ENCODE data around the gene PLA2G4F. TPM values are rescaled to one million over a fixed set of nuclear protein-coding genes. Genes with fewer than 3 reads are reported as not detected.

PLA2G4F gene
- polyA plus RNA-seq, 2 donors: 12.9 to 21.8 TPM

- WGBS, 2 donors: 95 to 97% methylated on average over 8 of the region's 8 CpGs
- Histone ChIP-seq H3K36me3 (ENCODE audit: control insufficient read depth in 2 of 2, insufficient read depth in 2 of 2, low read length in 1 of 2) (peaks cover 26 to 33% of the 10 kb centered on the region in 2 donors), H3K9me3 (ENCODE audit: control insufficient read depth in 2 of 2, insufficient read depth in 1 of 2, low read depth in 1 of 2, low read length in 1 of 2) (no peaks in the 10 kb centered on the region), H3K4me1 (ENCODE audit: control insufficient read depth in 2 of 2, insufficient read depth in 2 of 2, low read length in 1 of 2) (peaks cover 3 to 35% of the 10 kb centered on the region in 2 donors), H3K27me3 (ENCODE audit: control insufficient read depth in 1 of 2, insufficient read depth in 2 of 2, low read length in 2 of 2) (no peaks in the 10 kb centered on the region), H3K4me3 (ENCODE audit: low read depth in 1 of 2, low read length in 2 of 2) (no peak overlapping the region), H3K27ac (ENCODE audit: low read depth in 2 of 2, low read length in 1 of 2) (no peak overlapping the region)
These were observed 945 bp upstream of the PLA2G4F start for GRCh38 chr15:42157381-42157780.

GRCh38 chr15:42155546-42156242 lies 742 bp downstream of the PLA2G4F start:
- H3K9me3 ChIP-seq (ENCODE audit: control insufficient read depth in 2 of 2, insufficient read depth in 1 of 2, low read depth in 1 of 2, low read length in 1 of 2): no peaks in the 10 kb centered on the region
- no peaks in the 10 kb centered on the region for H3K27me3 ChIP-seq (ENCODE audit: control insufficient read depth in 1 of 2, insufficient read depth in 2 of 2, low read length in 2 of 2)
- H3K27ac ChIP-seq (ENCODE audit: low read depth in 2 of 2, low read length in 1 of 2): peak overlapping the region; percentile 84 to 85
- peaks cover 3 to 44% of the 10 kb centered on the region in 2 donors for H3K4me1 ChIP-seq (ENCODE audit: control insufficient read depth in 2 of 2, insufficient read depth in 2 of 2, low read length in 1 of 2)
- 44 to 59% methylated on average over 27 of the region's 27 CpGs for WGBS, 2 donors
- H3K4me3 ChIP-seq (ENCODE audit: low read depth in 1 of 2, low read length in 2 of 2): peak overlapping the region; percentile 32 to 49
- peaks cover 9 to 19% of the 10 kb centered on the region in 2 donors for H3K36me3 ChIP-seq (ENCODE audit: control insufficient read depth in 2 of 2, insufficient read depth in 2 of 2, low read length in 1 of 2)

GRCh38 chr15:42154956-42155355 lies 1.5 kb downstream of the PLA2G4F start:
- Histone ChIP-seq H3K4me1 (ENCODE audit: control insufficient read depth in 2 of 2, insufficient read depth in 2 of 2, low read length in 1 of 2) (peaks cover 3 to 44% of the 10 kb centered on the region in 2 donors), H3K4me3 (ENCODE audit: low read depth in 1 of 2, low read length in 2 of 2) (peak overlapping the region in 1 of 2 donors; percentile 49), H3K27me3 (ENCODE audit: control insufficient read depth in 1 of 2, insufficient read depth in 2 of 2, low read length in 2 of 2) (no peaks in the 10 kb centered on the region), H3K36me3 (ENCODE audit: control insufficient read depth in 2 of 2, insufficient read depth in 2 of 2, low read length in 1 of 2) (peaks cover 1 to 12% of the 10 kb centered on the region in 2 donors), H3K9me3 (ENCODE audit: control insufficient read depth in 2 of 2, insufficient read depth in 1 of 2, low read depth in 1 of 2, low read length in 1 of 2) (no peaks in the 10 kb centered on the region), H3K27ac (ENCODE audit: low read depth in 2 of 2, low read length in 1 of 2) (peak overlapping the region in 1 of 2 donors; percentile 43)
- 78 to 79% methylated on average over 14 of the region's 14 CpGs for WGBS, 2 donors

GRCh38 chr15:42154212-42154941 lies 2.1 kb downstream of the PLA2G4F start:
- WGBS, 2 donors: 58 to 62% methylated on average over 16 of the region's 16 CpGs
- Histone ChIP-seq H3K4me1 (ENCODE audit: control insufficient read depth in 2 of 2, insufficient read depth in 2 of 2, low read length in 1 of 2) (peaks cover 3 to 44% of the 10 kb centered on the region in 2 donors), H3K27me3 (ENCODE audit: control insufficient read depth in 1 of 2, insufficient read depth in 2 of 2, low read length in 2 of 2) (no peaks in the 10 kb centered on the region), H3K27ac (ENCODE audit: low read depth in 2 of 2, low read length in 1 of 2) (peak overlapping the region in 1 of 2 donors; percentile 43), H3K4me3 (ENCODE audit: low read depth in 1 of 2, low read length in 2 of 2) (no peak overlapping the region), H3K9me3 (ENCODE audit: control insufficient read depth in 2 of 2, insufficient read depth in 1 of 2, low read depth in 1 of 2, low read length in 1 of 2) (no peaks in the 10 kb centered on the region), H3K36me3 (ENCODE audit: control insufficient read depth in 2 of 2, insufficient read depth in 2 of 2, low read length in 1 of 2) (peaks cover 0 to 7% of the 10 kb centered on the region in 2 donors)

GRCh38 chr15:42153874-42154211 lies 2.6 kb downstream of the PLA2G4F start:
- H3K27me3 ChIP-seq (ENCODE audit: control insufficient read depth in 1 of 2, insufficient read depth in 2 of 2, low read length in 2 of 2): no peaks in the 10 kb centered on the region
- H3K4me3 ChIP-seq (ENCODE audit: low read depth in 1 of 2, low read length in 2 of 2): no peak overlapping the region
- H3K27ac ChIP-seq (ENCODE audit: low read depth in 2 of 2, low read length in 1 of 2): peak overlapping the region in 1 of 2 donors; percentile 30
- H3K4me1 ChIP-seq (ENCODE audit: control insufficient read depth in 2 of 2, insufficient read depth in 2 of 2, low read length in 1 of 2): peaks cover 3 to 44% of the 10 kb centered on the region in 2 donors
- WGBS, 2 donors: 90% methylated on average over 3 to 4 of the region's 4 CpGs
- H3K36me3 ChIP-seq (ENCODE audit: control insufficient read depth in 2 of 2, insufficient read depth in 2 of 2, low read length in 1 of 2): peaks cover 0 to 1% of the 10 kb centered on the region in 2 donors
- no peaks in the 10 kb centered on the region for H3K9me3 ChIP-seq (ENCODE audit: control insufficient read depth in 2 of 2, insufficient read depth in 1 of 2, low read depth in 1 of 2, low read length in 1 of 2)

- Histone ChIP-seq H3K27ac (ENCODE audit: low read depth in 2 of 2, low read length in 1 of 2) (peak overlapping the region; percentile 6 to 79), H3K9me3 (ENCODE audit: control insufficient read depth in 2 of 2, insufficient read depth in 1 of 2, low read depth in 1 of 2, low read length in 1 of 2) (no peaks in the 10 kb centered on the region), H3K4me1 (ENCODE audit: control insufficient read depth in 2 of 2, insufficient read depth in 2 of 2, low read length in 1 of 2) (peaks cover 3 to 44% of the 10 kb centered on the region in 2 donors)
These were observed 3.3 kb downstream of the PLA2G4F start for GRCh38 chr15:42152921-42153698.

GRCh38 chr15:42152196-42152920 lies 4.1 kb downstream of the PLA2G4F start:
- Histone ChIP-seq H3K4me1 (ENCODE audit: control insufficient read depth in 2 of 2, insufficient read depth in 2 of 2, low read length in 1 of 2) (peaks cover 3 to 44% of the 10 kb centered on the region in 2 donors), H3K4me3 (ENCODE audit: low read depth in 1 of 2, low read length in 2 of 2) (no peak overlapping the region), H3K9me3 (ENCODE audit: control insufficient read depth in 2 of 2, insufficient read depth in 1 of 2, low read depth in 1 of 2, low read length in 1 of 2) (no peaks in the 10 kb centered on the region), H3K27me3 (ENCODE audit: control insufficient read depth in 1 of 2, insufficient read depth in 2 of 2, low read length in 2 of 2) (no peaks in the 10 kb centered on the region), H3K27ac (ENCODE audit: low read depth in 2 of 2, low read length in 1 of 2) (peak overlapping the region; percentile 35 to 85), H3K36me3 (ENCODE audit: control insufficient read depth in 2 of 2, insufficient read depth in 2 of 2, low read length in 1 of 2) (no peaks in the 10 kb centered on the region)
- 61 to 69% methylated on average over 14 of the region's 14 CpGs for WGBS, 2 donors

More at GRCh38 chr15:42152921-42153698, 3.3 kb downstream of the PLA2G4F start:
- no peaks in the 10 kb centered on the region for H3K36me3 ChIP-seq (ENCODE audit: control insufficient read depth in 2 of 2, insufficient read depth in 2 of 2, low read length in 1 of 2)
- WGBS, 2 donors: 87 to 88% methylated on average over 11 of the region's 11 CpGs
- H3K4me3 ChIP-seq (ENCODE audit: low read depth in 1 of 2, low read length in 2 of 2): no peak overlapping the region
- H3K27me3 ChIP-seq (ENCODE audit: control insufficient read depth in 1 of 2, insufficient read depth in 2 of 2, low read length in 2 of 2): no peaks in the 10 kb centered on the region

GRCh38 chr15:42151736-42152135 lies 4.7 kb downstream of the PLA2G4F start:
- Histone ChIP-seq H3K36me3 (ENCODE audit: control insufficient read depth in 2 of 2, insufficient read depth in 2 of 2, low read length in 1 of 2) (no peaks in the 10 kb centered on the region), H3K27me3 (ENCODE audit: control insufficient read depth in 1 of 2, insufficient read depth in 2 of 2, low read length in 2 of 2) (no peaks in the 10 kb centered on the region), H3K27ac (ENCODE audit: low read depth in 2 of 2, low read length in 1 of 2) (peak overlapping the region; percentile 35 to 85), H3K9me3 (ENCODE audit: control insufficient read depth in 2 of 2, insufficient read depth in 1 of 2, low read depth in 1 of 2, low read length in 1 of 2) (no peaks in the 10 kb centered on the region), H3K4me3 (ENCODE audit: low read depth in 1 of 2, low read length in 2 of 2) (no peak overlapping the region), H3K4me1 (ENCODE audit: control insufficient read depth in 2 of 2, insufficient read depth in 2 of 2, low read length in 1 of 2) (peaks cover 3 to 44% of the 10 kb centered on the region in 2 donors)
- WGBS, 2 donors: 42 to 54% methylated on average over 4 of the region's 4 CpGs

- Histone ChIP-seq H3K27ac (ENCODE audit: low read depth in 2 of 2, low read length in 1 of 2) (no peak overlapping the region), H3K36me3 (ENCODE audit: control insufficient read depth in 2 of 2, insufficient read depth in 2 of 2, low read length in 1 of 2) (no peaks in the 10 kb centered on the region), H3K4me1 (ENCODE audit: control insufficient read depth in 2 of 2, insufficient read depth in 2 of 2, low read length in 1 of 2) (peaks cover 3 to 41% of the 10 kb centered on the region in 2 donors), H3K9me3 (ENCODE audit: control insufficient read depth in 2 of 2, insufficient read depth in 1 of 2, low read depth in 1 of 2, low read length in 1 of 2) (no peaks in the 10 kb centered on the region), H3K27me3 (ENCODE audit: control insufficient read depth in 1 of 2, insufficient read depth in 2 of 2, low read length in 2 of 2) (no peaks in the 10 kb centered on the region), H3K4me3 (ENCODE audit: low read depth in 1 of 2, low read length in 2 of 2) (no peak overlapping the region)
- 62 to 78% methylated on average over 10 of the region's 10 CpGs for WGBS, 2 donors
These were observed 5.3 kb downstream of the PLA2G4F start for GRCh38 chr15:42151141-42151561.
